Measurements from ENCODE around the gene EPB41L2. TPM values are rescaled to one million over a fixed set of nuclear protein-coding genes. Genes with fewer than 3 reads are reported as not detected.

The EPB41L2 gene
- total RNA-seq, 1 experiment from 2014 or later, result 106 TPM

DNA sequence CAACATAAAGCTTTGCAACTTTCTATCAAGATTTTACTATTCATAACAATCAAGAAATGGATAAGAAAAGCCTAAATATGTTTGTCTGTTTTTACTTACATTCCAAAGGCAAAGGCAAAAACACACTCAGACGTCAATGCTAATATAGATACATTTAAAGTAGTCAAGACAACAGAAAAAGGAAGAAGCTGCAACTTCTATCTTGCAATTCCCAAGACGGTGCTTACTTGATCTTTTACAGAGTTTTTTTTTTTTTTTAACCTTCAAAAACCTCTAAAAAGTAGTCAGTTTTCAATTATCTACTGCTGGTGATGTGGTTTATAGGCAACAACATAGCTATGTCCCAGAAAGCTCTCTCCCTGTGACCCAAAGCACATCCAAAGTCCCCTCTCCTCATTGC, 58.1 kb downstream of the EPB41L2 start (continued):
- TF ChIP-seq, protein P1, sequence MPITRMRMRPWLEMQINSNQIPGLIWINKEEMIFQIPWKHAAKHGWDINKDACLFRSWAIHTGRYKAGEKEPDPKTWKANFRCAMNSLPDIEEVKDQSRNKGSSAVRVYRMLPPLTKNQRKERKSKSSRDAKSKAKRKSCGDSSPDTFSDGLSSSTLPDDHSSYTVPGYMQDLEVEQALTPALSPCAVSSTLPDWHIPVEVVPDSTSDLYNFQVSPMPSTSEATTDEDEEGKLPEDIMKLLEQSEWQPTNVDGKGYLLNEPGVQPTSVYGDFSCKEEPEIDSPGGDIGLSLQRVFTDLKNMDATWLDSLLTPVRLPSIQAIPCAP (CRISPR knock-in tag; IDR thresholded peaks at IDR 0.05), result no peak
- TF ChIP-seq MYBL2 (CRISPR knock-in tag; IDR thresholded peaks at IDR 0.05) (no peak), CBFB (CRISPR knock-in tag; IDR thresholded peaks at IDR 0.05; ENCODE audit: low read depth) (no peak), NR2C2 (CRISPR knock-in tag; IDR thresholded peaks at IDR 0.05) (no peak), NFE2L1 (CRISPR knock-in tag; IDR thresholded peaks at IDR 0.05) (no peak)
- TF ChIP-seq, protein P2, sequence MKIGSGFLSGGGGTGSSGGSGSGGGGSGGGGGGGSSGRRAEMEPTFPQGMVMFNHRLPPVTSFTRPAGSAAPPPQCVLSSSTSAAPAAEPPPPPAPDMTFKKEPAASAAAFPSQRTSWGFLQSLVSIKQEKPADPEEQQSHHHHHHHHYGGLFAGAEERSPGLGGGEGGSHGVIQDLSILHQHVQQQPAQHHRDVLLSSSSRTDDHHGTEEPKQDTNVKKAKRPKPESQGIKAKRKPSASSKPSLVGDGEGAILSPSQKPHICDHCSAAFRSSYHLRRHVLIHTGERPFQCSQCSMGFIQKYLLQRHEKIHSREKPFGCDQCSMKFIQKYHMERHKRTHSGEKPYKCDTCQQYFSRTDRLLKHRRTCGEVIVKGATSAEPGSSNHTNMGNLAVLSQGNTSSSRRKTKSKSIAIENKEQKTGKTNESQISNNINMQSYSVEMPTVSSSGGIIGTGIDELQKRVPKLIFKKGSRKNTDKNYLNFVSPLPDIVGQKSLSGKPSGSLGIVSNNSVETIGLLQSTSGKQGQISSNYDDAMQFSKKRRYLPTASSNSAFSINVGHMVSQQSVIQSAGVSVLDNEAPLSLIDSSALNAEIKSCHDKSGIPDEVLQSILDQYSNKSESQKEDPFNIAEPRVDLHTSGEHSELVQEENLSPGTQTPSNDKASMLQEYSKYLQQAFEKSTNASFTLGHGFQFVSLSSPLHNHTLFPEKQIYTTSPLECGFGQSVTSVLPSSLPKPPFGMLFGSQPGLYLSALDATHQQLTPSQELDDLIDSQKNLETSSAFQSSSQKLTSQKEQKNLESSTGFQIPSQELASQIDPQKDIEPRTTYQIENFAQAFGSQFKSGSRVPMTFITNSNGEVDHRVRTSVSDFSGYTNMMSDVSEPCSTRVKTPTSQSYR (CRISPR knock-in tag; IDR thresholded peaks at IDR 0.05), result no peak

DNA sequence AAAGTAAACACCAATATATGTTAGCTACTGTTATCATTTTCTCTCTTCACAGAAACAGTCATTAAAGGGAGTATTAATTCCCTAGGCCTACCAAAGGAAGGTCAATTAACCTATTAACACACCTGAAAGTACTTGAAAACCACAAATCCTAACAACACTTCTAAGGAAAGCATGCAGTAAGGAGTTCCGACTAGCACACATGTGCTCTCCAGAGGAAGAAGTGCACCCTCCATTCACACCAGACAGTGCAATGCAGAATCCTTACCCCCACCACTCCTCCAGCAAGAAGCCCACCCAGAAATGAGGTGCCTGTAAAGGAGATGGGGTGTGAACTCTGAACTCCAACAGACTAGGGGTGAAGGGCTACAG, 58.7 kb downstream of the EPB41L2 start:
- TF ChIP-seq, protein P3, sequence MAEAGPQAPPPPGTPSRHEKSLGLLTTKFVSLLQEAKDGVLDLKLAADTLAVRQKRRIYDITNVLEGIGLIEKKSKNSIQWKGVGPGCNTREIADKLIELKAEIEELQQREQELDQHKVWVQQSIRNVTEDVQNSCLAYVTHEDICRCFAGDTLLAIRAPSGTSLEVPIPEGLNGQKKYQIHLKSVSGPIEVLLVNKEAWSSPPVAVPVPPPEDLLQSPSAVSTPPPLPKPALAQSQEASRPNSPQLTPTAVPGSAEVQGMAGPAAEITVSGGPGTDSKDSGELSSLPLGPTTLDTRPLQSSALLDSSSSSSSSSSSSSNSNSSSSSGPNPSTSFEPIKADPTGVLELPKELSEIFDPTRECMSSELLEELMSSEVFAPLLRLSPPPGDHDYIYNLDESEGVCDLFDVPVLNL (CRISPR knock-in tag; IDR thresholded peaks at IDR 0.05; ENCODE audit: borderline replicate concordance, low read depth), result no peak
- TF ChIP-seq SMAD3 (CRISPR knock-in tag; IDR thresholded peaks at IDR 0.05; ENCODE audit: borderline replicate concordance) (no peak), JAZF1 (CRISPR knock-in tag; IDR thresholded peaks at IDR 0.05) (no peak), GTF2I (CRISPR knock-in tag; conservative IDR thresholded peaks at IDR 0.05) (no peak), GABPB1 (CRISPR knock-in tag; IDR thresholded peaks at IDR 0.05) (no peak), NR1H2 (CRISPR knock-in tag; IDR thresholded peaks at IDR 0.05) (no peak), TEAD1 (CRISPR knock-in tag; IDR thresholded peaks at IDR 0.05) (no peak), ZBTB21 (CRISPR knock-in tag; IDR thresholded peaks at IDR 0.05; ENCODE audit: borderline replicate concordance) (no peak), NR2C2 (CRISPR knock-in tag; IDR thresholded peaks at IDR 0.05) (no peak), ZNF416 (CRISPR knock-in tag; IDR thresholded peaks at IDR 0.05) (no peak), NFATC4 (CRISPR knock-in tag; IDR thresholded peaks at IDR 0.05) (no peak), ZNF671 (CRISPR knock-in tag; IDR thresholded peaks at IDR 0.05) (no peak), RELA (CRISPR knock-in tag; IDR thresholded peaks at IDR 0.05; ENCODE audit: borderline replicate concordance) (no peak), MXD4 (CRISPR knock-in tag; IDR thresholded peaks at IDR 0.05; ENCODE audit: borderline replicate concordance) (no peak)
- TF ChIP-seq, protein P4, sequence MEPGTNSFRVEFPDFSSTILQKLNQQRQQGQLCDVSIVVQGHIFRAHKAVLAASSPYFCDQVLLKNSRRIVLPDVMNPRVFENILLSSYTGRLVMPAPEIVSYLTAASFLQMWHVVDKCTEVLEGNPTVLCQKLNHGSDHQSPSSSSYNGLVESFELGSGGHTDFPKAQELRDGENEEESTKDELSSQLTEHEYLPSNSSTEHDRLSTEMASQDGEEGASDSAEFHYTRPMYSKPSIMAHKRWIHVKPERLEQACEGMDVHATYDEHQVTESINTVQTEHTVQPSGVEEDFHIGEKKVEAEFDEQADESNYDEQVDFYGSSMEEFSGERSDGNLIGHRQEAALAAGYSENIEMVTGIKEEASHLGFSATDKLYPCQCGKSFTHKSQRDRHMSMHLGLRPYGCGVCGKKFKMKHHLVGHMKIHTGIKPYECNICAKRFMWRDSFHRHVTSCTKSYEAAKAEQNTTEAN (CRISPR knock-in tag; IDR thresholded peaks at IDR 0.05), result no peak
- TF ChIP-seq, protein P5, sequence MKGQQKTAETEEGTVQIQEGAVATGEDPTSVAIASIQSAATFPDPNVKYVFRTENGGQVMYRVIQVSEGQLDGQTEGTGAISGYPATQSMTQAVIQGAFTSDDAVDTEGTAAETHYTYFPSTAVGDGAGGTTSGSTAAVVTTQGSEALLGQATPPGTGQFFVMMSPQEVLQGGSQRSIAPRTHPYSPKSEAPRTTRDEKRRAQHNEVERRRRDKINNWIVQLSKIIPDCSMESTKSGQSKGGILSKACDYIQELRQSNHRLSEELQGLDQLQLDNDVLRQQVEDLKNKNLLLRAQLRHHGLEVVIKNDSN (CRISPR knock-in tag; IDR thresholded peaks at IDR 0.05), result no peak
- TF ChIP-seq, protein P6, sequence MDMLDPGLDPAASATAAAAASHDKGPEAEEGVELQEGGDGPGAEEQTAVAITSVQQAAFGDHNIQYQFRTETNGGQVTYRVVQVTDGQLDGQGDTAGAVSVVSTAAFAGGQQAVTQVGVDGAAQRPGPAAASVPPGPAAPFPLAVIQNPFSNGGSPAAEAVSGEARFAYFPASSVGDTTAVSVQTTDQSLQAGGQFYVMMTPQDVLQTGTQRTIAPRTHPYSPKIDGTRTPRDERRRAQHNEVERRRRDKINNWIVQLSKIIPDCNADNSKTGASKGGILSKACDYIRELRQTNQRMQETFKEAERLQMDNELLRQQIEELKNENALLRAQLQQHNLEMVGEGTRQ (CRISPR knock-in tag; IDR thresholded peaks at IDR 0.05), result no peak
- TF ChIP-seq, protein P7, sequence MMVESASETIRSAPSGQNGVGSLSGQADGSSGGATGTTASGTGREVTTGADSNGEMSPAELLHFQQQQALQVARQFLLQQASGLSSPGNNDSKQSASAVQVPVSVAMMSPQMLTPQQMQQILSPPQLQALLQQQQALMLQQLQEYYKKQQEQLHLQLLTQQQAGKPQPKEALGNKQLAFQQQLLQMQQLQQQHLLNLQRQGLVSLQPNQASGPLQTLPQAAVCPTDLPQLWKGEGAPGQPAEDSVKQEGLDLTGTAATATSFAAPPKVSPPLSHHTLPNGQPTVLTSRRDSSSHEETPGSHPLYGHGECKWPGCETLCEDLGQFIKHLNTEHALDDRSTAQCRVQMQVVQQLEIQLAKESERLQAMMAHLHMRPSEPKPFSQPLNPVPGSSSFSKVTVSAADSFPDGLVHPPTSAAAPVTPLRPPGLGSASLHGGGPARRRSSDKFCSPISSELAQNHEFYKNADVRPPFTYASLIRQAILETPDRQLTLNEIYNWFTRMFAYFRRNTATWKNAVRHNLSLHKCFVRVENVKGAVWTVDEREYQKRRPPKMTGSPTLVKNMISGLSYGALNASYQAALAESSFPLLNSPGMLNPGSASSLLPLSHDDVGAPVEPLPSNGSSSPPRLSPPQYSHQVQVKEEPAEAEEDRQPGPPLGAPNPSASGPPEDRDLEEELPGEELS (CRISPR knock-in tag; IDR thresholded peaks at IDR 0.05), result no peak
- TF ChIP-seq, protein P8, sequence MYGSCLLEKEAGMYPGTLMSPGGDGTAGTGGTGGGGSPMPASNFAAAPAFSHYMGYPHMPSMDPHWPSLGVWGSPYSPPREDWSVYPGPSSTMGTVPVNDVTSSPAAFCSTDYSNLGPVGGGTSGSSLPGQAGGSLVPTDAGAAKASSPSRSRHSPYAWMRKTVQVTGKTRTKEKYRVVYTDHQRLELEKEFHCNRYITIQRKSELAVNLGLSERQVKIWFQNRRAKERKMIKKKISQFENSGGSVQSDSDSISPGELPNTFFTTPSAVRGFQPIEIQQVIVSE (CRISPR knock-in tag; IDR thresholded peaks at IDR 0.05; ENCODE audit: borderline replicate concordance), result no peak
- no peak overlapping the region for H3K27ac Mint-ChIP-seq
- H3K9me3 Mint-ChIP-seq, result peaks cover 28% of the 10 kb centered on the region
- DNase-seq (ENCODE audit: low spot score), result no peak
- no peak for ATAC-seq
- H3K36me3 Mint-ChIP-seq, result peaks cover 30% of the 10 kb centered on the region
- ChIA-PET CTCF (no interaction called here), POLR2A (no interaction called here)
- no peak overlapping the region for H3K4me3 Mint-ChIP-seq
- H3K27me3 Mint-ChIP-seq (ENCODE audit: low read depth), result peaks cover 6% of the 10 kb centered on the region
- H3K4me1 Mint-ChIP-seq, result peaks cover 58% of the 10 kb centered on the region
